IPS DF 6.9 (cell line): ENCODE results near the gene SGCA.

ENCODE experiments used
- DNase-seq: peaks from one replicate; pipeline ENCODE4 v3.0.0-alpha.2; 2013; ENCODE audit warnings: low read depth, low spot score
- H3K27ac ChIP-seq: one replicate; pipeline ENCODE4 v1.5.1; 2013; ENCODE audit warnings: low read length, control low read depth
- H3K27me3 ChIP-seq: 2 replicates; pipeline ENCODE4 v1.6.1; 2013; ENCODE audit warnings: mild to moderate bottlenecking, low read length; ENCODE audit not compliant: control insufficient read depth, insufficient read depth
- H3K36me3 ChIP-seq: 2 replicates; pipeline ENCODE4 v1.6.1; 2013; ENCODE audit warnings: low read length; ENCODE audit not compliant: control insufficient read depth, insufficient read depth
- H3K4me1 ChIP-seq: 2 replicates; pipeline ENCODE4 v1.6.1; 2013; ENCODE audit warnings: low read length; ENCODE audit not compliant: control insufficient read depth, insufficient read depth
- H3K4me3 ChIP-seq: 2 replicates; pipeline ENCODE4 v1.5.1; 2013; ENCODE audit warnings: mild to moderate bottlenecking, low read length
- H3K9me3 ChIP-seq: 2 replicates; pipeline ENCODE4 v1.6.1; 2013; ENCODE audit warnings: low read length, inconsistent platforms; ENCODE audit not compliant: control insufficient read depth, insufficient read depth
- WGBS: extraction: QIAGEN DNeasy Blood & Tissue Kit; methylation state at CpG from one replicate; pipeline ENCODE4 v1.1.7; 2013; ENCODE audit warnings: mixed read lengths, missing lambda C conversion rate; ENCODE audit not compliant: insufficient read length, insufficient coverage; 5-methylcytosine and 5-hydroxymethylcytosine counted together

SGCA gene

GRCh38 chr17:50168319-50168718 is 2.5 kb downstream of the SGCA start:
- no CpG with 5 or more reads among the region's 13 CpGs for WGBS
- H3K36me3 ChIP-seq = no peaks in the 10 kb centered on the region
- no peak overlapping the region for H3K4me3 ChIP-seq
- 0 out of 2 replicates have a peak, but pooled peaks cover 2% of the 10 kb centered on the region for H3K4me1 ChIP-seq
- H3K9me3 ChIP-seq = no peaks in the 10 kb centered on the region
- H3K27ac ChIP-seq = no peak overlapping the region
- DNase-seq = no peak
- no peaks in the 10 kb centered on the region for H3K27me3 ChIP-seq

- Histone ChIP-seq H3K36me3 (no peaks in the 10 kb centered on the region), H3K27ac (no peak overlapping the region), H3K9me3 (no peaks in the 10 kb centered on the region), H3K4me3 (no peak overlapping the region), H3K27me3 (no peaks in the 10 kb centered on the region), H3K4me1 (0 out of 2 replicates have a peak, but pooled peaks cover 2% of the 10 kb centered on the region)
- no peak for DNase-seq
- no CpG with 5 or more reads among the region's 14 CpGs for WGBS
Measured at GRCh38 chr17:50169121-50169764, 3.4 kb downstream of the SGCA start.

- no peaks in the 10 kb centered on the region for H3K9me3 ChIP-seq
- no peaks in the 10 kb centered on the region for H3K36me3 ChIP-seq
- H3K4me1 ChIP-seq = 0 out of 2 replicates have a peak, but pooled peaks cover 2% of the 10 kb centered on the region
- no peak overlapping the region for H3K4me3 ChIP-seq
- DNase-seq = no peak
- no CpG with 5 or more reads among the region's 9 CpGs for WGBS
- no peak overlapping the region for H3K27ac ChIP-seq
- no peaks in the 10 kb centered on the region for H3K27me3 ChIP-seq
Measured at GRCh38 chr17:50169881-50170459, 4.2 kb downstream of the SGCA start.

- DNase-seq = no peak
- no peaks in the 10 kb centered on the region for H3K27me3 ChIP-seq
- H3K27ac ChIP-seq = no peak overlapping the region
- no peak overlapping the region for H3K4me3 ChIP-seq
- H3K4me1 ChIP-seq = 0 out of 2 replicates have a peak, but pooled peaks cover 2% of the 10 kb centered on the region
- no peaks in the 10 kb centered on the region for H3K9me3 ChIP-seq
- no CpG with 5 or more reads among the region's 10 CpGs for WGBS
- no peaks in the 10 kb centered on the region for H3K36me3 ChIP-seq
Measured at GRCh38 chr17:50170662-50171370, 5.0 kb downstream of the SGCA start.

GRCh38 chr17:50171371-50172071 is 5.7 kb downstream of the SGCA start:
- no CpG with 5 or more reads among the region's 17 CpGs for WGBS
- Histone ChIP-seq H3K4me3 (no peak overlapping the region), H3K9me3 (no peaks in the 10 kb centered on the region), H3K27ac (no peak overlapping the region), H3K27me3 (no peaks in the 10 kb centered on the region), H3K4me1 (0 out of 2 replicates have a peak, but pooled peaks cover 2% of the 10 kb centered on the region), H3K36me3 (no peaks in the 10 kb centered on the region)
- no peak for DNase-seq

GRCh38 chr17:50172130-50172529 is 6.3 kb downstream of the SGCA start:
- Histone ChIP-seq H3K4me3 (no peak overlapping the region), H3K27ac (no peak overlapping the region), H3K9me3 (no peaks in the 10 kb centered on the region), H3K36me3 (no peaks in the 10 kb centered on the region), H3K27me3 (no peaks in the 10 kb centered on the region), H3K4me1 (0 out of 2 replicates have a peak, but pooled peaks cover 2% of the 10 kb centered on the region)
- WGBS = no CpG with 5 or more reads among the region's 11 CpGs
- DNase-seq = no peak

- H3K27ac ChIP-seq = no peak overlapping the region
- H3K4me1 ChIP-seq = 0 out of 2 replicates have a peak, but pooled peaks cover 4% of the 10 kb centered on the region
- H3K36me3 ChIP-seq = no peaks in the 10 kb centered on the region
- no peaks in the 10 kb centered on the region for H3K27me3 ChIP-seq
- H3K4me3 ChIP-seq = no peak overlapping the region
- DNase-seq = no peak
- no peaks in the 10 kb centered on the region for H3K9me3 ChIP-seq
- WGBS = no CpG with 5 or more reads among the region's 6 CpGs
Measured at GRCh38 chr17:50172936-50173334, 7.1 kb downstream of the SGCA start.

- Histone ChIP-seq H3K9me3 (no peaks in the 10 kb centered on the region), H3K36me3 (no peaks in the 10 kb centered on the region), H3K4me1 (0 out of 2 replicates have a peak, but pooled peaks cover 4% of the 10 kb centered on the region), H3K27ac (no peak overlapping the region), H3K4me3 (no peak overlapping the region), H3K27me3 (no peaks in the 10 kb centered on the region)
- no peak for DNase-seq
- WGBS = no CpG with 5 or more reads among the region's 10 CpGs
Measured at GRCh38 chr17:50173335-50173941, 7.6 kb downstream of the SGCA start.

GRCh38 chr17:50174444-50174843 is 8.6 kb downstream of the SGCA start:
- no peaks in the 10 kb centered on the region for H3K36me3 ChIP-seq
- H3K27ac ChIP-seq = no peak overlapping the region
- no peaks in the 10 kb centered on the region for H3K9me3 ChIP-seq
- no peak for DNase-seq
- 0 out of 2 replicates have a peak, but pooled peaks cover 4% of the 10 kb centered on the region for H3K4me1 ChIP-seq
- no CpG with 5 or more reads among the region's 6 CpGs for WGBS
- H3K27me3 ChIP-seq = no peaks in the 10 kb centered on the region
- no peak overlapping the region for H3K4me3 ChIP-seq
